Measurements from ENCODE around the gene ZFP92. TPM values are rescaled to one million over a fixed set of nuclear protein-coding genes. Genes with fewer than 3 reads are reported as not detected.

Gene ZFP92
- total and polyA plus RNA-seq, 2 of the 8 experiments (the other 6 are each of a cell fraction or from before 2014, with no cell fraction given), result 0.14 to 0.41 TPM

DNA sequence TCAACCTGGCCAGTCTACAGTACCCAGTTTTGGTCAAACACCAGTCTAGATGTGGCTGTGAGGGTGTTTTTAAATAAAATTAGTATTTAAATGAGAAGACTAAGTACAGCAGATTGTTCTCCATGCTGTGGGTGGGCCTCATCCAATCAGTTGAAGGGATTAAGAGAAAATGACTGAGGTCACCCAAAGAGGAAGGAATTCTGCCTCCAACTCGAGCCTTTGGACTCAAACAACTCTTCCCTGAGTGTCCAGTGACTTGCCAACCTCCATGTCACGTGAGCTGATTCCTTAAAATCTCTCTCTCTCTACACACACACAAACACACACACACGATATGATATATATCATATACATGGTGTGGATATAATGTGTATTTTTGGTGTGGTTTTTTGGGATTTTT, 24.6 kb downstream of the ZFP92 start (continued):
- TF ChIP-seq SIN3A (conservative IDR thresholded peaks at IDR 0.05 in 1 of 2, IDR thresholded peaks at IDR 0.05 in 1 of 2; ENCODE audit: low read depth in 1 of 2, low read length in 2 of 2) (no peak), ZNF274 (IDR thresholded peaks at IDR 0.05; ENCODE audit: borderline replicate concordance, extremely low read depth, low read length) (no peak), BACH1 (IDR thresholded peaks at IDR 0.05; ENCODE audit: low read length) (no peak), CBX8 (IDR thresholded peaks at IDR 0.05; ENCODE audit: borderline replicate concordance, low read depth, low read length) (no peak), JUN (IDR thresholded peaks at IDR 0.05; ENCODE audit: low read depth, low read length) (no peak)
- TF ChIP-seq, protein P1, sequence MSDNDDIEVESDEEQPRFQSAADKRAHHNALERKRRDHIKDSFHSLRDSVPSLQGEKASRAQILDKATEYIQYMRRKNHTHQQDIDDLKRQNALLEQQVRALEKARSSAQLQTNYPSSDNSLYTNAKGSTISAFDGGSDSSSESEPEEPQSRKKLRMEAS (IDR thresholded peaks at IDR 0.05), result no peak

Measured in H1 (cell line).